Stomach (tissue), 9 donors: ENCODE measurements around the gene SPANXD. TPM values are rescaled to one million over a fixed set of nuclear protein-coding genes. Genes with fewer than 3 reads are reported as not detected.

Experiments used
- DNase-seq, 2 donors: peaks; one replicate each; pipeline versions ENCODE4 v3.0.0 to v3.0.0-alpha.2; 2013 to 2019
- H3K27ac ChIP-seq, 5 donors: fragments of 200-600 bp in 4 of 5; sonication (generic) in 4 of 5; one replicate each; pipeline ENCODE4 v1.5.1; 2013 to 2019; ENCODE audit warnings: mild to moderate bottlenecking in 1 of 5, moderate library complexity in 1 of 5
- H3K27me3 ChIP-seq, 3 donors: fragments of 200-600 bp; sonication (generic); one replicate each; pipeline ENCODE4 v1.5.1; 2017 to 2019; ENCODE audit warnings: mixed run types in 1 of 3
- H3K36me3 ChIP-seq, 4 donors: fragments of 200-600 bp; sonication (generic); 1 replicate in 3 of 4; 2 replicates in 1 of 4; pipeline ENCODE4 v1.5.1; 2016 to 2019
- H3K4me1 ChIP-seq, 4 donors: fragments of 200-600 bp; sonication (generic); one replicate each; pipeline ENCODE4 v1.5.1; 2016 to 2019
- H3K4me3 ChIP-seq, 4 donors: fragments of 200-600 bp; sonication (generic) in 3 of 4; one replicate each; pipeline ENCODE4 v1.5.1; 2016 to 2019; ENCODE audit warnings: mild to moderate bottlenecking in 1 of 4
- H3K9me3 ChIP-seq, 4 donors: fragments of 200-600 bp; sonication (generic); one replicate each; pipeline ENCODE4 v1.5.1; 2016 to 2019
- CTCF ChIP-seq, 7 experiments: fragments of 450-650 bp in 4 of 7; fragments of 200-600 bp in 3 of 7; sonication (generic) in 3 of 7; IDR thresholded peaks; one replicate each; pipeline ENCODE4 v1.5.1; 2016 to 2019; ENCODE audit warnings: antibody characterized with exemption in 7 of 7, control low read depth in 2 of 7, mild to moderate bottlenecking in 1 of 7
- EP300 ChIP-seq: sonication (generic); formaldehyde crosslinking; IDR thresholded peaks from one replicate; pipeline ENCODE4 v1.6.1; 2017; ENCODE audit warnings: antibody characterized with exemption
- POLR2A ChIP-seq, 4 donors: fragments of 450-650 bp; IDR thresholded peaks; one replicate each; pipeline ENCODE4 v1.6.1; 2016; ENCODE audit warnings: antibody characterized with exemption in 4 of 4, control low read depth in 2 of 4, mild to moderate bottlenecking in 1 of 4, moderate library complexity in 1 of 4
- POLR2AphosphoS5 ChIP-seq, 3 donors: sonication (generic); formaldehyde crosslinking; IDR thresholded peaks; one replicate each; pipeline ENCODE4 v1.6.1; 2016; ENCODE audit warnings: antibody characterized with exemption in 3 of 3
- WGBS, 5 donors: extraction: QIAGEN DNeasy Blood & Tissue Kit in 3 of 5; methylation state at CpG; one replicate each; pipeline versions ENCODE4 v1.1.5 to v1.1.7; 2013 to 2018; 5-methylcytosine and 5-hydroxymethylcytosine counted together
- intact Hi-C: fragments of 100-400 bp; cut with DNase I; formaldehyde crosslinking; loops from one replicate; pipeline ENCODE4 v1.15.1; 2023; ENCODE audit warnings: low total_unique reads
- polyA plus RNA-seq, 3 donors: library from polyadenylated mRNA; stranded (reverse); fragments of 200-250 nt; gene quantifications; one replicate each; pipeline ENCODE4 v1.2.3, GENCODE V29; 2013
- total RNA-seq, 5 donors: library from RNA; depleted of rRNA; stranded (reverse); fragments of >200 nt; gene quantifications; one replicate each; pipeline versions ENCODE4 v1.1.0 to v1.2.3, GENCODE V29; 2014 to 2016
- donor health status: healthy with polysubstance abuse.
- donor health status: Bipolar disorder and iron deficiency.
- donor health status: healthy.

The SPANXD gene
- total and polyA plus RNA-seq, 8 donors, result not detected

GRCh38 chrX:141668371-141668770 is 30.2 kb downstream of the SPANXD start:
- Histone ChIP-seq H3K4me1 (no peaks in the 10 kb centered on the region), H3K36me3 (no peaks in the 10 kb centered on the region), H3K4me3 (no peak overlapping the region), H3K9me3 (peaks cover 0 to 4% (median 0%) of the 10 kb centered on the region in 4 donors), H3K27ac (no peak overlapping the region), H3K27me3 (no peaks in the 10 kb centered on the region)
- 45 to 69% (median 59%) methylated on average over 4 of the region's 4 CpGs for WGBS, 5 donors
- intact Hi-C loops, result no loop called here
- DNase-seq, result no peak
- TF ChIP-seq POLR2AphosphoS5 (IDR thresholded peaks at IDR 0.05) (no peak), CTCF (IDR thresholded peaks at IDR 0.05) (no peak), EP300 (no peak), POLR2A (IDR thresholded peaks at IDR 0.05) (no peak)

- Histone ChIP-seq H3K27ac (no peak overlapping the region), H3K27me3 (no peaks in the 10 kb centered on the region), H3K9me3 (no peaks in the 10 kb centered on the region), H3K4me3 (no peak overlapping the region), H3K4me1 (no peaks in the 10 kb centered on the region), H3K36me3 (no peaks in the 10 kb centered on the region)
- TF ChIP-seq EP300 (no peak), POLR2A (IDR thresholded peaks at IDR 0.05) (no peak), POLR2AphosphoS5 (IDR thresholded peaks at IDR 0.05) (no peak), CTCF (IDR thresholded peaks at IDR 0.05) (no peak)
- DNase-seq, result peak in 1 of 2 donors; percentile 23
- 69 to 81% (median 74%) methylated on average over 6 of the region's 6 CpGs for WGBS, 5 donors
- intact Hi-C loops, result no loop called here
These were observed 35.8 kb downstream of the SPANXD start for GRCh38 chrX:141662781-141663180.

GRCh38 chrX:141652286-141652685 is 46.3 kb downstream of the SPANXD start:
- TF ChIP-seq POLR2A (IDR thresholded peaks at IDR 0.05) (no peak), EP300 (no peak), POLR2AphosphoS5 (IDR thresholded peaks at IDR 0.05) (no peak), CTCF (IDR thresholded peaks at IDR 0.05) (no peak)
- 57 to 73% (median 67%) methylated on average over 5 of the region's 5 CpGs for WGBS, 5 donors
- intact Hi-C loops, result no loop called here
- no peak for DNase-seq
- H3K4me1 ChIP-seq, result no peaks in the 10 kb centered on the region
- H3K4me3 ChIP-seq, result no peak overlapping the region
- no peak overlapping the region for H3K27ac ChIP-seq
- H3K27me3 ChIP-seq, result no peaks in the 10 kb centered on the region
- H3K9me3 ChIP-seq, result no peaks in the 10 kb centered on the region
- H3K36me3 ChIP-seq, result no peaks in the 10 kb centered on the region

Other genes starting within 250 kb of the SPANXD start
- gene SPANXA1, start 114.0 kb downstream of the SPANXD start, total RNA-seq, result not detected
- gene SPANXA1, start 114.0 kb downstream of the SPANXD start, polyA plus RNA-seq, result not detected
- not detected for gene SPANXA2, start 109.0 kb downstream of the SPANXD start, total RNA-seq
- not detected for gene SPANXA2, start 109.0 kb downstream of the SPANXD start, polyA plus RNA-seq
- not detected for gene MAGEC3, start 139.6 kb upstream of the SPANXD start, total RNA-seq
- not detected for gene MAGEC3, start 139.6 kb upstream of the SPANXD start, polyA plus RNA-seq
- gene MAGEC1, start 205.2 kb upstream of the SPANXD start, total RNA-seq, result not detected
- gene MAGEC1, start 205.2 kb upstream of the SPANXD start, polyA plus RNA-seq, result not detected